Stomach smooth muscle (tissue), 2 donors: ENCODE measurements around the gene SPOPL.

Experiments
- H3K27ac ChIP-seq: one replicate; pipeline ENCODE4 v1.7.0; 2013; ENCODE audit warnings: mild to moderate bottlenecking, low read length, inconsistent platforms
- H3K27me3 ChIP-seq, 2 donors: one replicate each; pipeline ENCODE4 v1.7.0; 2013; ENCODE audit warnings: low read length in 2 of 2; ENCODE audit not compliant: insufficient read depth in 2 of 2, control insufficient read depth in 1 of 2
- H3K36me3 ChIP-seq, 2 donors: one replicate each; pipeline ENCODE4 v1.7.0; 2013; ENCODE audit warnings: low read length in 2 of 2; ENCODE audit not compliant: control insufficient read depth in 2 of 2, insufficient read depth in 2 of 2
- H3K4me1 ChIP-seq: one replicate; pipeline ENCODE4 v1.7.0; 2013; ENCODE audit warnings: low read length; ENCODE audit not compliant: control insufficient read depth, insufficient read depth
- H3K4me3 ChIP-seq, 2 donors: one replicate each; pipeline ENCODE4 v1.7.0; 2013; ENCODE audit warnings: low read length in 2 of 2
- H3K9ac ChIP-seq, 2 donors: one replicate each; pipeline ENCODE4 v1.7.0; 2013; ENCODE audit warnings: low read length in 2 of 2, mild to moderate bottlenecking in 1 of 2
- H3K9me3 ChIP-seq, 2 donors: one replicate each; pipeline ENCODE4 v1.7.0; 2013; ENCODE audit warnings: low read length in 2 of 2; ENCODE audit not compliant: control insufficient read depth in 2 of 2
- donor health status: healthy.
- donor health status: Pancreatic carcinoma.

Gene SPOPL

DNA sequence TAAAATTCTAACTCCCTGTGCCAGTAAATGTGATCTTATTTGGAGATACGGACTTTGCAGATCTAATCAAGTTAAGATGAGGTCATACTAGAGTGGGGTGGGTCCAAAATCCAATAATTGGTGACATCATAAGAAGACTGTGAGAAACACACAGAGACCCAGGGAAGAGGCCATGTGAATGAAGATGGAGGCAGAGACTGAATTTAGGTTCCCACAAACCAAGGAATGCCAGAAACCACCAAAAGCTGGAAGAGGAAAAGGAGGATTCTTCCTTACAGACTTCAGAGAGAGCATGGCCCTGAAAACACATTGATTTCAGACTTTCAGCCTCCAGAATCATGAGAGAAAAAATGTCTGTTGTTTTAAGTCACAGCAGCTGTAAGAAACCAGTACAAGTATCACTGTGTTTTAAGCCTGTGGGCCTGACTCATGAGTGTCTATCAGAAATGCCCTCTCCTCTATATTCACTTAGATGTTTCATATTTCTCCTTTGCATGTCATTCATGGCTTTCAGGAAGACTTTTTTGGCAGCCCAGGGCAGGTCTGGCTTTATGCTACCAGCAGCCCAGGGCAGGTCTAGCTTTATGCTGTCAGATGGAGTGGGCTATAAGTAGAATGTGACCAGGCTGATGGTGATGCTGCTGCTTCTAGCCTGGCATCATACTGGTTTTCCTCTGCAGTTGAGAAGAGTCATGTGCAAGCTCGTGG, 100.0 kb downstream of the SPOPL start:
- H3K9me3 ChIP-seq: no peaks in the 10 kb centered on the region
- no peaks in the 10 kb centered on the region for H3K4me1 ChIP-seq
- no peak overlapping the region for H3K27ac ChIP-seq
- no peak overlapping the region for H3K9ac ChIP-seq
- H3K36me3 ChIP-seq: no peaks in the 10 kb centered on the region
- H3K27me3 ChIP-seq: no peaks in the 10 kb centered on the region
- H3K4me3 ChIP-seq: no peak overlapping the region

DNA sequence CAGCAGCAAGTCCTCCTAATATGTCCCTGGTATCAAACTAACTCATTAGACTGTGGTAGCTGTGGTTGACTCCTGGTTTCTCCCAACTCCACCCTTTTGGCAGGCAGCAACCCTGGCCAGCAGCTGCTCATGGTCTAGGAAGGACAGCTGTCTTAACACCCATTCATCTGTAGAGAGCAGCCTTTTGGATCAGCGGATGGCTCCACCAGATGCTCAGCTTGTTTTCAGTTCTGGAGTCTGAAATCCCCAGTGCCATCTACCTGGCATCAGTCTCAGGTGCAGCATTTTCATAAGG, 100.5 kb downstream of the SPOPL start:
- Histone ChIP-seq H3K4me1 (no peaks in the 10 kb centered on the region), H3K36me3 (no peaks in the 10 kb centered on the region), H3K4me3 (no peak overlapping the region), H3K9me3 (no peaks in the 10 kb centered on the region), H3K27ac (no peak overlapping the region), H3K27me3 (no peaks in the 10 kb centered on the region), H3K9ac (no peak overlapping the region)

DNA sequence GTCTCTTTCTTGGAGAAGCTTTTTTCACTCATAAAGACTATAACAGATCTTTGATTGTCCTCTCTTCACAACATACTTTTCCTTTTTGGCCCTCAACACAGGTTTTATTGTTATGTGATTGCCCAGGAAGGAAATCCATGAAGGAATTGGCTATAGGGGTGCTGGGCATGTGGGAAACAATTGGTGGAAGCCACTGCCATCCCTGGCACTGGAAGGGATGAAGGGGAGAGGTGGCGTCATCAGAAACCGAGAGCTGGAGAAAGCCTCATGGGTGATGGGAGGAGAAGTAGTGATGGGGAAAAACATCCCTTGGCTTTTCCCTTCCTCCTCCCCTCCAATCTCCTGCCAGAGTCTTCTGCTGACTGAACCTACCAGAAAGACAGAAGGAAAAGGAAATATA, 106.2 kb downstream of the SPOPL start:
- Histone ChIP-seq H3K9me3 (no peaks in the 10 kb centered on the region), H3K36me3 (no peaks in the 10 kb centered on the region), H3K27me3 (no peaks in the 10 kb centered on the region), H3K27ac (no peak overlapping the region), H3K9ac (no peak overlapping the region), H3K4me1 (no peaks in the 10 kb centered on the region), H3K4me3 (no peak overlapping the region)

DNA sequence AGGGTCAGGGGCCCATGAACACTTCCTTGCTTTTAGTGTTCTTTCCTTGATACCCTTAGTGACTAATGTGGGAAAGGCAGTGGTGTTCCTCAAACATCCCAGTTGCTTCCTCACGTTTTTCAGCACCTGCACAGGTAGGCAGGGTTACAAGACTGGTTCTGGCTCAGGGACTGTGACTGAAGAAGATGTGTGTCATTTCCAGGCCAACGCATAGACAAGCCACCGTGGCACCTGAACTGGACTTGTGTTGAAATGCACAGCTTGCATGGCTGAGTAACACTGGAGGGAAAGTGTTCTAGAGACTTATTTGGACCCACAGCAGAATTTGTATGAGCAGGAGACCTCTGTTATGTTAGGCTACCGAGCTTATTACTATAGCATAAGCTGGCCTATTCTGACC, 107.9 kb downstream of the SPOPL start:
- Histone ChIP-seq H3K27me3 (no peaks in the 10 kb centered on the region), H3K9ac (no peak overlapping the region), H3K27ac (no peak overlapping the region), H3K4me1 (no peaks in the 10 kb centered on the region), H3K36me3 (no peaks in the 10 kb centered on the region), H3K4me3 (no peak overlapping the region), H3K9me3 (no peaks in the 10 kb centered on the region)

DNA sequence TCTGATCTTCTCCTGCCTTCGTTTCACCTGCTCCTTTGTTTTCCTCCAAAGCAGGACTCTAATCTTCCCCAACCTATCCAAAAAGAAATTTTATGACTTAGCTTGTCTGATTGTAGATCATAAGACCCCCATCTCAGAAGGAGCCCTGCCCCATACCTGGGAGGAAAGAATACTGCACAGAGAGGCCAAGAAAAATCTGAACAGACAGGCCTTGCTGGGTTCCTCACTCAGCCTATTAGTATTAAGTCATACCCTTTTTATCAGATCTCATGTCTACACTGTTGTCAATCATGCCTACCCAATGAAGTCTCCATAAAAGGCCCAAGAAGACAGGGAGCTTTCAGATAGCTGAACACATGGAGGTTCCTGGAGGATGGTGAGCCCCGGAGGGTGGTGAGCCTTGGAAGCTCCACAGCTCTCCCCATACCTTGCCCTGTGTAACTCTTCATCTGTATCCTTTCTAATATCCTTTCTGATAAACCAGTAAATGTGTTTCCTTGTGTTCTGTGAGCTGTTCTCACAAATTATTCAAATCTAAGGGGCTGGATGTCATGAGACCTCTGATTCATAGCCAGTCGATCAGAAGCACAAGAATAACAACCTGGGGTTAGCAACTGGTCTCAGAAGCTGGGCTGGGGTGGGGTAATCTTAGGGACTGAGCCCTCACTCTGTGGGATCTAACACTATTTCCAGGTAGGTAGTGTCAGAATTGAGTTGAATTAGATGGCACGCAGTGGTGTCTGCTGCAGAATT, 108.8 kb downstream of the SPOPL start:
- Histone ChIP-seq H3K4me3 (no peak overlapping the region), H3K9me3 (no peaks in the 10 kb centered on the region), H3K9ac (no peak overlapping the region), H3K36me3 (no peaks in the 10 kb centered on the region), H3K27ac (no peak overlapping the region), H3K4me1 (no peaks in the 10 kb centered on the region), H3K27me3 (no peaks in the 10 kb centered on the region)

DNA sequence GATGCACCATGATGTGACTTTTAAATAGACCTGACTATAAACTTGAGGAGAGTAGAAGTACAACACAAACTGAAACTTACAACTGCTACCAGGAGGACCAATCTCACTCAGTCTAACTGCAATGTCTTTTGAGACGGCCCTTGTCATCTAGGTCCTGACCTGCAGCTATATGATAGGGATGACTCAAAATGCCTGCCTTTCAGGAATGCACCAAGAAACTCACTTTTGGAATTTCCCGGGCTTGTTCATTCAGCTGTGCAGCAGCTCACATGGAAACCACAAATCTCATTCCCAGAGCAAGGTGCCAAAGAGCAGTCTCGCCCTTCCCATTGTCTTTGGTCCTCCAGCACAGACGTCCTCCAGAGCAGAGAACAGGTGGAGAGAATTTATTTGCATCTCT, 113.7 kb downstream of the SPOPL start:
- no peaks in the 10 kb centered on the region for H3K4me1 ChIP-seq
- no peak overlapping the region for H3K4me3 ChIP-seq
- no peak overlapping the region for H3K27ac ChIP-seq
- no peak overlapping the region for H3K9ac ChIP-seq
- no peaks in the 10 kb centered on the region for H3K9me3 ChIP-seq
- H3K27me3 ChIP-seq: peaks cover 0 to 3% of the 10 kb centered on the region in 2 donors
- no peaks in the 10 kb centered on the region for H3K36me3 ChIP-seq

DNA sequence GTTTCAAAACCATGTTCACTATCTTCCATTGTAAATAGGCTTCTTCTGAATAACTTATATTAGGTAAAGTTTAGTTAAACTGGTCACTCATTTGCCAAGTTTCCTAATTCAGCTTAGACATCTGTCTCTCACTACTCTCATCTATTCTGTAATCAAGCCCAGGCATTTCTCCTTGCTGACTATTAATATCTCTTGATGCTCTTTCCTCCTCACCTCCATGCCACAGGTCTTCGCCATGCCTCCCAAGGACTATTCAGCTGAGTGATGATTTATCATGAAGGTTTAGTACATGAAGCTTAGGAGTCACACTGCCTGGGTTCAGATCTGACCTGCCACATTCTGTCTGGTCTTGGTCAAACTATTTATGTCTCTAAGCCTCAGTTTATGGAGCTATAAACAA, 115.5 kb downstream of the SPOPL start:
- Histone ChIP-seq H3K27me3 (peaks cover 0 to 3% of the 10 kb centered on the region in 2 donors), H3K36me3 (no peaks in the 10 kb centered on the region), H3K9ac (no peak overlapping the region)

DNA sequence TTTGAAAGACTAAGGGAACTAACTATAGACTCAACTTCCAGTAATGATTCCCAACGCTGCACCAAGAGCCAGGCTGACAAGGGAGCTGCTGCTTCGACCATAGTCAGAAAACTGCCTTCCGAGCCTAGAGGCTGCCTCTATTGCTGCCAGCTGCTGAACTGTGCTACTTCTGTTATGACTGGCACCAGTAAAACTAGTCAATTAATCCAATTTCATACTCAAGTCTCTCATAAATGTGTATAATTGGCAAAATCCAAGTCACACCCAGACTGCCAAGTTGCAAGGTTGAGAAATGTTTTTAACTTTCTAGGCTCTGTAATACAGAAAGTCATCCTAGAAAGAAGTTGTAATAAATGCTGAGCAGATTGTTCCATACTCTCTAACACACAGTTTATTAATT, 117.4 kb downstream of the SPOPL start:
- Histone ChIP-seq H3K4me3 (no peak overlapping the region), H3K9me3 (no peaks in the 10 kb centered on the region), H3K36me3 (no peaks in the 10 kb centered on the region), H3K9ac (no peak overlapping the region), H3K27ac (no peak overlapping the region), H3K27me3 (peaks cover 0 to 3% of the 10 kb centered on the region in 2 donors), H3K4me1 (no peaks in the 10 kb centered on the region)

More for the DNA sequence above, 115.5 kb downstream of the SPOPL start:
- Histone ChIP-seq H3K9me3 (no peaks in the 10 kb centered on the region), H3K4me1 (no peaks in the 10 kb centered on the region), H3K27ac (no peak overlapping the region), H3K4me3 (no peak overlapping the region)

DNA sequence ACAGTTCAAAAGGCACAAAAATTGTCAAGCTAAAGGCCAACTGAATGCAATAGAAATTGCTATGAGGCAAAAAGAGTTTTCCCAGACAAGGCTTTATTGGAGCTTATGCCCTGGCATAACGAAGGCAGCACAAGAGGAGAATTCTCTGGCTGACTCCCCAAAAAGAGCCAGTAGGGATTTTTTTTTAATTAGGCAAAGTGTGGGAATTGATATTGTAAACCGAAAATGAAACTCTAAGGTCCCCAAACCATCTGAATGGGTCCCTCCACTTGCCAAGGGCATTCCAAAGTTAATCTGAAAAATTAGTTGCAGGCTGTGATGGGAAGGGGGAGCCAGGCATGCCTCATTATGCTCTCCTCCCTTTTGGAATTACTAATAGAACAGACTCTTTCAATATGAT, 118.9 kb downstream of the SPOPL start:
- Histone ChIP-seq H3K9me3 (no peaks in the 10 kb centered on the region), H3K27me3 (peaks cover 0 to 3% of the 10 kb centered on the region in 2 donors), H3K36me3 (no peaks in the 10 kb centered on the region), H3K9ac (no peak overlapping the region), H3K27ac (no peak overlapping the region), H3K4me1 (no peaks in the 10 kb centered on the region), H3K4me3 (no peak overlapping the region)

DNA sequence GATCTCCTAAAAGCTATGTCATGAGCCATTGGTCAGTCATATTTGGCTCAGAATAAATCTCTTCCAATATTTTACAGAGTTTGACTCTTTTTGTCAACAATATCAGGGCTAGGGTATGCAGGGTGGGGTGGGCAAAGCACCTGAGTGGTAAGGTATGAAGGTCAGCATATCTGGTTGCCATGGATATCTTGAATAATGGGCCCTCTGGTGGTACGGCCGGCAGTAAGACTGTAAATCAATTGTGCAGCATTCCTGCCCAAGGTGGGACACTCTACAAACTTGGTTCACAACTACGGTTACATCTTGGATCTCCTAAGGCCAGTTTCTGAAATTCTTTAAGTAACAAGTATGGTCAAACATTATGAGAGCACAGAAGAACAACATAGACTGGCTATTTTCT, 119.6 kb downstream of the SPOPL start:
- no peak overlapping the region for H3K27ac ChIP-seq
- H3K9ac ChIP-seq: no peak overlapping the region
- peaks cover 0 to 3% of the 10 kb centered on the region in 2 donors for H3K27me3 ChIP-seq
- H3K4me1 ChIP-seq: no peaks in the 10 kb centered on the region
- H3K36me3 ChIP-seq: no peaks in the 10 kb centered on the region
- no peak overlapping the region for H3K4me3 ChIP-seq
- no peaks in the 10 kb centered on the region for H3K9me3 ChIP-seq

DNA sequence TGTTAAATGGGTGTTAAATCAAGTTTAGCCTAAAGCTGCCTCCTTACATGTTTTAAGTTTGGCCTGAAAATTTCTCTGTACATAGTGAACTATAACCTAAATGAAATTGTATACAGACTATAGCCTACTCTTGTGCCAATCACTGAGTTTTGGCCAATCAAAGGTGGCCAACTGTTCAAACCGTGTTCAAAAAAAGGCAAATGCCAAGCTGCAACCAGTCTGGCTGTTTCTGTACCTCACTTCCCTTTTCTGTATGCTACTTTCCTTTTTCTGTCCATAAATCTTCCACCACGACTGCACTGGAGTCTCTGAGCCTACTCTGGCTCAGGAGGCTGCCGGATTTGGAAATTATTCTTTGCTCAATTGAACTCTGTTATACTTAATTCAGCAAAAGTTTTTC, 121.0 kb downstream of the SPOPL start:
- no peak overlapping the region for H3K9ac ChIP-seq
- no peaks in the 10 kb centered on the region for H3K4me1 ChIP-seq
- H3K9me3 ChIP-seq: no peaks in the 10 kb centered on the region
- H3K27ac ChIP-seq: no peak overlapping the region
- H3K36me3 ChIP-seq: no peaks in the 10 kb centered on the region
- peaks cover 0 to 5% of the 10 kb centered on the region in 2 donors for H3K27me3 ChIP-seq
- no peak overlapping the region for H3K4me3 ChIP-seq
